HepG2 (cell line): ENCODE measurements around the gene KLHL35. TPM values are rescaled to one million over a fixed set of nuclear protein-coding genes. Genes with fewer than 3 reads are reported as not detected.

Experiments used
- HCFC1 ChIP-seq: fragments of 150-350 bp; IDR thresholded peaks from 2 replicates; pipeline ENCODE4 v1.6.1; 2014; ENCODE audit warnings: low read depth, low read length
- HMGA1 ChIP-seq: sonication (generic); formaldehyde crosslinking; conservative IDR thresholded peaks from 2 replicates; pipeline ENCODE4 v1.4.0; 2020; ENCODE audit warnings: missing genetic modification reagents
- HNF4G ChIP-seq, 2 experiments: sonication (generic) in 1 of 2; formaldehyde crosslinking in 1 of 2; IDR thresholded peaks; 2 replicates each; pipeline versions ENCODE4 v1.4.0 to v1.6.1; 2011 to 2020; ENCODE audit warnings: borderline replicate concordance in 2 of 2, low read depth in 2 of 2, mild to moderate bottlenecking in 2 of 2, low read length in 1 of 2, missing genetic modification reagents in 1 of 2, moderate library complexity in 1 of 2
- MEIS2 ChIP-seq: sonication (generic); formaldehyde crosslinking; IDR thresholded peaks from 2 replicates; pipeline ENCODE4 v1.9.0; 2021; ENCODE audit warnings: mild to moderate bottlenecking, missing genetic modification reagents
- NBN ChIP-seq: fragments of 450-650 bp; conservative IDR thresholded peaks from 2 replicates; pipeline ENCODE4 v1.6.1; 2017
- NR1H2 ChIP-seq: sonication (generic); formaldehyde crosslinking; IDR thresholded peaks from 2 replicates; pipeline ENCODE4 v1.8.1; 2022; ENCODE audit warnings: low read depth, missing genetic modification reagents, borderline replicate concordance
- PAWR ChIP-seq: sonication (generic); formaldehyde crosslinking; IDR thresholded peaks from 2 replicates; pipeline ENCODE4 v1.4.0; 2020; ENCODE audit warnings: missing genetic modification reagents, mild to moderate bottlenecking, borderline replicate concordance
- PHF21A ChIP-seq: sonication (generic); formaldehyde crosslinking; IDR thresholded peaks from 2 replicates; pipeline ENCODE4 v1.5.0; 2020; ENCODE audit warnings: mild to moderate bottlenecking, missing genetic modification reagents
- RERE ChIP-seq: IDR thresholded peaks from 2 replicates; pipeline ENCODE4 v1.6.1; 2016; ENCODE audit warnings: low read depth, missing genetic modification reagents, missing compliant biosample characterization
- SMARCC2 ChIP-seq: fragments of 450-650 bp; IDR thresholded peaks from 2 replicates; pipeline ENCODE4 v1.6.1; 2017; ENCODE audit warnings: antibody characterized with exemption, mild to moderate bottlenecking
- TERF1 ChIP-seq: sonication (generic); formaldehyde crosslinking; IDR thresholded peaks from 2 replicates; pipeline ENCODE4 v1.8.0; 2022; ENCODE audit warnings: mild to moderate bottlenecking, missing genetic modification reagents, moderate library complexity
- TP53 ChIP-seq: sonication (generic); formaldehyde crosslinking; conservative IDR thresholded peaks from 2 replicates; pipeline ENCODE4 v1.4.0; 2020; ENCODE audit warnings: missing genetic modification reagents
- YEATS4 ChIP-seq: sonication (generic); formaldehyde crosslinking; IDR thresholded peaks from 2 replicates; pipeline ENCODE4 v1.4.0; 2020; ENCODE audit warnings: missing genetic modification reagents, borderline replicate concordance
- ZBTB1 ChIP-seq: sonication (generic); formaldehyde crosslinking; IDR thresholded peaks from 2 replicates; pipeline ENCODE4 v1.4.0; 2020; ENCODE audit warnings: missing genetic modification reagents, borderline replicate concordance
- ZC3H13 ChIP-seq: sonication (generic); formaldehyde crosslinking; IDR thresholded peaks from 2 replicates; pipeline ENCODE4 v1.8.1; 2023; ENCODE audit warnings: mild to moderate bottlenecking, missing genetic modification reagents, moderate library complexity
- ZFYVE20 ChIP-seq: sonication (generic); formaldehyde crosslinking; IDR thresholded peaks from 2 replicates; pipeline ENCODE4 v1.8.0; 2023; ENCODE audit warnings: low read depth, mild to moderate bottlenecking, moderate library complexity, missing genetic modification reagents, borderline replicate concordance
- ZNF205 ChIP-seq: IDR thresholded peaks from 2 replicates; pipeline ENCODE4 v1.6.1; 2018; ENCODE audit warnings: missing biosample characterization, missing genetic modification reagents
- ZNF3 ChIP-seq: IDR thresholded peaks from 2 replicates; pipeline ENCODE4 v1.7.0; 2017; ENCODE audit warnings: inconsistent platforms
- ZNF326 ChIP-seq: sonication (generic); formaldehyde crosslinking; IDR thresholded peaks from 2 replicates; pipeline ENCODE4 v1.4.0; 2020; ENCODE audit warnings: missing genetic modification reagents, borderline replicate concordance
- ZNF335 ChIP-seq: sonication (generic); formaldehyde crosslinking; IDR thresholded peaks from 2 replicates; pipeline ENCODE4 v1.4.0; 2020; ENCODE audit warnings: missing genetic modification reagents
- ZNF549 ChIP-seq: sonication (generic); formaldehyde crosslinking; IDR thresholded peaks from 2 replicates; pipeline ENCODE4 v1.5.0; 2020; ENCODE audit warnings: missing genetic modification reagents
- ZNF691 ChIP-seq: sonication (generic); formaldehyde crosslinking; IDR thresholded peaks from 2 replicates; pipeline ENCODE4 v1.4.0; 2020; ENCODE audit warnings: missing genetic modification reagents, low read depth, mild to moderate bottlenecking, borderline replicate concordance
- ZNF83 ChIP-seq: sonication (generic); formaldehyde crosslinking; IDR thresholded peaks from 2 replicates; pipeline ENCODE4 v1.4.0; 2020; ENCODE audit warnings: missing genetic modification reagents, mild to moderate bottlenecking, borderline replicate concordance
- polyA plus RNA-seq, 8 experiments: library from polyadenylated mRNA; depleted of rRNA in 3 of 8; stranded (reverse) in 7 of 8; unstranded in 1 of 8; fragments of >200 nt; fragmentation: Illumina TruSeq in 4 of 8; extraction: Trizol in 4 of 8; gene quantifications; 2 replicates each; pipeline versions ENCODE4 v1.2.1 to v1.2.3, GENCODE V29; 2011 to 2016; ENCODE audit warnings: low read depth in 4 of 8, missing spikeins in 1 of 8, mixed read lengths in 1 of 8; ENCODE audit not compliant: insufficient read depth in 1 of 8
- total RNA-seq, 5 experiments: library from RNA; depleted of rRNA; stranded (reverse); fragments of >200 nt; fragmentation: Illumina TruSeq; extraction: Trizol; gene quantifications; 2 replicates each; pipeline ENCODE4 v1.2.3, GENCODE V29; 2016; ENCODE audit warnings: low read depth in 1 of 5

KLHL35 gene
- total and polyA plus RNA-seq, 2 of the 13 experiments (the other 11 are each of a cell fraction or from before 2014, with no cell fraction given), result not detected

GRCh38 chr11:75399344-75400145 lies 33.5 kb downstream of the KLHL35 start, which contains the start of gene RPS3 (continued):
- TF ChIP-seq TERF1 (CRISPR knock-in tag), result no peak
- no peak for TF ChIP-seq ZNF3 (CRISPR knock-in tag)
- TF ChIP-seq ZNF691, result peak; percentile 84
- no peak for TF ChIP-seq SMARCC2
- peak; percentile 79 for TF ChIP-seq TP53 (CRISPR knock-in tag)
- TF ChIP-seq HCFC1, result peak; percentile 92
- 0 out of 2 replicates have a peak, but pooled peaks have one; percentile 18 for TF ChIP-seq PHF21A (CRISPR knock-in tag)
- TF ChIP-seq HNF4G (IDR thresholded peaks at IDR 0.05; ENCODE audit: borderline replicate concordance, low read depth, low read length), result no peak
- peak; percentile 73; the same call in 1 of the 2 replicates for TF ChIP-seq HNF4G (CRISPR knock-in tag; IDR thresholded peaks at IDR 0.05; ENCODE audit: borderline replicate concordance, low read depth)
- TF ChIP-seq ZNF549 (CRISPR knock-in tag), result no peak
- peak; percentile 85 for TF ChIP-seq MEIS2 (CRISPR knock-in tag)
- peak; percentile 91 for TF ChIP-seq ZNF335 (CRISPR knock-in tag)
- peak; percentile 96 for TF ChIP-seq YEATS4 (CRISPR knock-in tag)
- no peak for TF ChIP-seq ZFYVE20
- 0 out of 2 replicates have a peak, but pooled peaks have one; percentile 8 for TF ChIP-seq RERE
- TF ChIP-seq ZNF326 (CRISPR knock-in tag), result no peak
- TF ChIP-seq ZC3H13 (CRISPR knock-in tag), result peak; percentile 62; the same call in 1 of the 2 replicates
- peak; percentile 91 for TF ChIP-seq ZNF205
- TF ChIP-seq NBN, result no peak
- peak; percentile 34; the same call in 1 of the 2 replicates for TF ChIP-seq ZNF83 (CRISPR knock-in tag)
- TF ChIP-seq ZBTB1 (CRISPR knock-in tag), result no peak
- no peak for TF ChIP-seq HMGA1 (CRISPR knock-in tag)
- TF ChIP-seq NR1H2, result 0 out of 2 replicates have a peak, but pooled peaks have one; percentile 51
- TF ChIP-seq PAWR (CRISPR knock-in tag), result no peak
